HCT116 (cell line): ENCODE measurements around the gene ZKSCAN2. TPM values are rescaled to one million over a fixed set of nuclear protein-coding genes. Genes with fewer than 3 reads are reported as not detected.

Experiments used
- ATAC-seq: fragments of 200-7000 bp; cut with Tn5 transposase; 2 replicates; pipeline ENCODE4 v1.9.1; 2020; ENCODE audit warnings: mild to moderate bottlenecking, moderate library complexity
- BruUV-seq: library from RNA; stranded (reverse); fragments of 400-500 nt; replicated peaks from 2 replicates; lab custom pipeline; 2021; lab: Mats Ljungman, UMichigan
- CTCF ChIA-PET: fragments of 300-600 bp; sonication (Branson Sonifier 250); formaldehyde crosslinking; loops from one replicate; lab custom pipeline; 2021; ENCODE audit warnings: antibody characterized with exemption; lab: Charles Lee
- POLR2A ChIA-PET: fragments of 300-600, 350-600 bp; sonication (Branson Sonifier 250); formaldehyde crosslinking; loops from one replicate; lab custom pipeline; 2021; ENCODE audit warnings: antibody characterized with exemption; lab: Charles Lee
- RAD21 ChIA-PET, 2 experiments: fragments of 300-600 bp; sonication (Branson Sonifier 250); formaldehyde crosslinking; loops; one replicate each; lab custom pipeline; 2023; ENCODE audit warnings: low total read pairs in 2 of 2; ENCODE audit not compliant: uncharacterized antibody in 2 of 2, unreplicated experiment in 2 of 2, low non-redundant PET in 1 of 2; lab: Charles Lee
- DNase-seq: peaks from one replicate; pipeline ENCODE4 v3.0.0-alpha.2; 2010; ENCODE audit warnings: low read depth, low spot score
- H2AFZ ChIP-seq: fragments of 200-600 bp; shearing (Covaris generic), sonication (generic); 2 replicates; pipeline ENCODE4 v1.6.1; 2017; ENCODE audit warnings: low read depth, mixed run types, mixed read lengths, antibody characterized with exemption, low read length; ENCODE audit not compliant: poor library complexity, severe bottlenecking
- H3K27ac ChIP-seq: 2 replicates; pipeline ENCODE4 v1.5.1; 2012; ENCODE audit warnings: low read depth, low read length
- H3K27me3 ChIP-seq: fragments of 200-600 bp; sonication (generic); 2 replicates; pipeline ENCODE4 v1.6.1; 2016; ENCODE audit warnings: mixed run types, low read length, mixed read lengths; ENCODE audit not compliant: insufficient read depth
- H3K36me3 ChIP-seq, 2 experiments: fragments of 200-500 bp in 1 of 2; fragments of 200-600 bp in 1 of 2; sonication (Bioruptor generic) in 1 of 2; sonication (generic) in 1 of 2; 2 replicates each; pipeline versions ENCODE4 v1.5.1 to v1.6.1; 2014 to 2016; ENCODE audit warnings: low read length in 2 of 2, inconsistent platforms in 1 of 2, mixed read lengths in 1 of 2, mixed run types in 1 of 2; ENCODE audit not compliant: insufficient read depth in 2 of 2, control insufficient read depth in 1 of 2
- H3K4me1 ChIP-seq, 2 experiments: fragments of 200-600 bp in 1 of 2; sonication (generic) in 1 of 2; 2 replicates each; pipeline versions ENCODE4 v1.5.1 to v1.6.1; 2012 to 2017; ENCODE audit warnings: low read length in 2 of 2, inconsistent platforms in 1 of 2, mild to moderate bottlenecking in 1 of 2, mixed read lengths in 1 of 2, mixed run types in 1 of 2, moderate library complexity in 1 of 2; ENCODE audit not compliant: insufficient read depth in 2 of 2, control insufficient read depth in 1 of 2
- H3K4me2 ChIP-seq: fragments of 200-600 bp; sonication (generic); 2 replicates; pipeline ENCODE4 v1.6.1; 2017; ENCODE audit warnings: mixed run types, low read length, mixed read lengths
- H3K4me3 ChIP-seq, 2 experiments: fragments of 200-600 bp in 1 of 2; sonication (generic) in 1 of 2; replicated peaks in 1 of 2; 2 replicates each; pipeline ENCODE4 v1.5.1; 2011 to 2016; ENCODE audit warnings: low read length in 2 of 2, control low read depth in 1 of 2, low read depth in 1 of 2, mild to moderate bottlenecking in 1 of 2, mixed read lengths in 1 of 2, mixed run types in 1 of 2
- H3K79me2 ChIP-seq: fragments of 200-600 bp; sonication (generic); 2 replicates; pipeline ENCODE4 v1.6.1; 2017; ENCODE audit warnings: mild to moderate bottlenecking, mixed run types, low read length, moderate library complexity, mixed read lengths; ENCODE audit not compliant: insufficient read depth
- H3K9ac ChIP-seq: fragments of 200-600 bp; sonication (generic); 2 replicates; pipeline ENCODE4 v1.6.1; 2016; ENCODE audit warnings: low read length, mixed read lengths
- H3K9me2 ChIP-seq: fragments of 200-600 bp; sonication (generic), shearing (Covaris generic); 2 replicates; pipeline ENCODE4 v1.6.1; 2017; ENCODE audit warnings: mixed run types, mild to moderate bottlenecking, moderate library complexity; ENCODE audit not compliant: insufficient read depth
- H3K9me3 ChIP-seq, 2 experiments: fragments of 200-500 bp in 1 of 2; fragments of 200-600 bp in 1 of 2; sonication (Bioruptor generic) in 1 of 2; sonication (generic) in 1 of 2; 2 replicates each; pipeline ENCODE4 v1.6.1; 2014 to 2017; ENCODE audit warnings: low read length in 2 of 2, mixed read lengths in 2 of 2, inconsistent platforms in 1 of 2, low read depth in 1 of 2, mild to moderate bottlenecking in 1 of 2, mixed run types in 1 of 2, moderate library complexity in 1 of 2; ENCODE audit not compliant: control insufficient read depth in 1 of 2, insufficient read depth in 1 of 2
- H4K20me1 ChIP-seq: fragments of 200-600 bp; sonication (generic), shearing (Covaris generic); 2 replicates; pipeline ENCODE4 v1.6.1; 2017; ENCODE audit warnings: mixed run types, mild to moderate bottlenecking, moderate library complexity; ENCODE audit not compliant: insufficient read depth
- ATF3 ChIP-seq: IDR thresholded peaks from 2 replicates; pipeline ENCODE4 v1.6.1; 2012
- CBX3 ChIP-seq: IDR thresholded peaks from 2 replicates; pipeline ENCODE4 v1.6.1; 2012; ENCODE audit warnings: low read depth
- CEBPB ChIP-seq: IDR thresholded peaks from 2 replicates; pipeline ENCODE4 v1.6.1; 2012; ENCODE audit warnings: low read depth
- ELF1 ChIP-seq: IDR thresholded peaks from 2 replicates; pipeline ENCODE4 v1.6.1; 2012; ENCODE audit warnings: low read depth, borderline replicate concordance
- EZH2 ChIP-seq: fragments of 200-600 bp; sonication (generic); IDR thresholded peaks from 2 replicates; pipeline ENCODE4 v1.6.1; 2017; ENCODE audit warnings: antibody characterized with exemption, mixed run types
- EZH2phosphoT487 ChIP-seq: fragments of 200-600 bp; IDR thresholded peaks from 2 replicates; pipeline ENCODE4 v1.6.1; 2018; ENCODE audit warnings: antibody characterized with exemption, borderline replicate concordance
- FOSL1 ChIP-seq: IDR thresholded peaks from 2 replicates; pipeline ENCODE4 v1.6.1; 2012; ENCODE audit warnings: low read depth
- MAX ChIP-seq: IDR thresholded peaks from 2 replicates; pipeline ENCODE4 v1.6.1; 2012
- POLR2A ChIP-seq: IDR thresholded peaks from 2 replicates; pipeline ENCODE4 v1.7.0; 2011; ENCODE audit warnings: borderline replicate concordance; ENCODE audit not compliant: insufficient read depth, insufficient read length; ENCODE audit errors: extremely low read depth
- POLR2AphosphoS5 ChIP-seq: IDR thresholded peaks from 2 replicates; pipeline ENCODE4 v1.6.1; 2011; ENCODE audit warnings: mild to moderate bottlenecking, low read depth, low read length, moderate library complexity
- RAD21 ChIP-seq: IDR thresholded peaks from 2 replicates; pipeline ENCODE4 v1.6.1; 2012; ENCODE audit warnings: low read depth, mild to moderate bottlenecking
- REST ChIP-seq: IDR thresholded peaks from 2 replicates; pipeline ENCODE4 v1.6.1; 2012; ENCODE audit warnings: low read depth
- SP1 ChIP-seq: IDR thresholded peaks from 2 replicates; pipeline ENCODE4 v1.6.1; 2012; ENCODE audit warnings: low read depth
- SRF ChIP-seq: IDR thresholded peaks from 2 replicates; pipeline ENCODE4 v1.6.1; 2012; ENCODE audit warnings: low read depth
- TCF7L2 ChIP-seq: IDR thresholded peaks from 2 replicates; pipeline ENCODE4 v1.7.0; 2011; ENCODE audit warnings: borderline replicate concordance, inconsistent platforms; ENCODE audit not compliant: insufficient read depth, insufficient read length; ENCODE audit errors: extremely low read depth
- YY1 ChIP-seq: IDR thresholded peaks from 2 replicates; pipeline ENCODE4 v1.6.1; 2011; ENCODE audit warnings: low read length, low read depth, moderate library complexity, mild to moderate bottlenecking; ENCODE audit not compliant: insufficient replicate concordance; ENCODE audit errors: extremely low read depth
- ZBTB33 ChIP-seq: IDR thresholded peaks from 2 replicates; pipeline ENCODE4 v1.6.1; 2011; ENCODE audit warnings: mild to moderate bottlenecking, low read length, moderate library complexity; ENCODE audit not compliant: insufficient replicate concordance; ENCODE audit errors: extremely low read depth
- ZFX ChIP-seq: fragments of 450-650 bp; IDR thresholded peaks from 2 replicates; pipeline ENCODE4 v1.6.1; 2017
- ZNF274 ChIP-seq: fragments of 200-500 bp; sonication (Bioruptor generic); IDR thresholded peaks from 2 replicates; pipeline ENCODE4 v1.6.1; 2014; ENCODE audit warnings: mild to moderate bottlenecking, low read depth, low read length, inconsistent platforms
- intact Hi-C: fragments of 100-400 bp; cut with micrococcal nuclease; formaldehyde crosslinking; loops from 2 replicates; pipeline ENCODE4 v1.10.0; 2022
- total RNA-seq: library from RNA; stranded (reverse); gene quantifications from one replicate; pipeline ENCODE4 v1.2.1, GENCODE V29; 2021; ENCODE audit not compliant: unreplicated experiment

Gene ZKSCAN2
- total RNA-seq, 1 experiment from 2014 or later = 12.3 TPM

- Histone ChIP-seq H3K4me1 (peaks cover 0 to 4% of the 10 kb centered on the region in 2 experiments; a peak in 1 of 4 replicates), H3K4me2 (no peak overlapping the region), H3K79me2 (no peaks in the 10 kb centered on the region), H3K27ac (no peak overlapping the region), H3K27me3 (no peaks in the 10 kb centered on the region), H3K9me2 (no peaks in the 10 kb centered on the region), H3K4me3 (no peak overlapping the region), H2AFZ (no peak overlapping the region), H4K20me1 (no peaks in the 10 kb centered on the region), H3K9me3 (no peaks in the 10 kb centered on the region), H3K9ac (no peak overlapping the region), H3K36me3 (no peaks in the 10 kb centered on the region)
- intact Hi-C loops = no loop called here
- no peak for TF ChIP-seq EZH2phosphoT487
- no peak for TF ChIP-seq RAD21
- TF ChIP-seq POLR2A = no peak
- no peak for TF ChIP-seq ZFX
- TF ChIP-seq SRF = no peak
- no peak for TF ChIP-seq TCF7L2
- no peak for TF ChIP-seq ZNF274
- no peak for TF ChIP-seq REST
- TF ChIP-seq CEBPB = no peak
- no peak for TF ChIP-seq POLR2AphosphoS5
- no peak for TF ChIP-seq EZH2
- TF ChIP-seq CBX3 = no peak
- no peak for TF ChIP-seq YY1
- no peak for TF ChIP-seq SP1
- TF ChIP-seq ZBTB33 = no peak
- TF ChIP-seq FOSL1 = no peak
- no peak for TF ChIP-seq ATF3
- no peak for TF ChIP-seq MAX
- no peak for TF ChIP-seq ELF1
- POLR2A ChIA-PET = no interaction called here
- CTCF ChIA-PET = interaction anchor here (1.1 kb wide), 1 partner anchor 15 kb away, joined by 3 read pairs; no protein-coding TSS in a partner anchor
- ATAC-seq (no peak), DNase-seq (no peak)
- no TSS peak for BruUV-seq
- RAD21 ChIA-PET = no interaction called here
These were observed 46.9 kb downstream of the ZKSCAN2 start for GRCh38 chr16:25210758-25211157.
